H1 (cell line): ENCODE measurements around the gene RIOK3. TPM values are rescaled to one million over a fixed set of nuclear protein-coding genes. Genes with fewer than 3 reads are reported as not detected.

Experiments
- CTCF ChIA-PET: fragments of 300-600 bp; sonication (Branson Sonifier 250); formaldehyde crosslinking; loops from one replicate; lab custom pipeline; 2021; ENCODE audit not compliant: partially characterized antibody; lab: Charles Lee
- POLR2A ChIA-PET: fragments of 300-600 bp; sonication (Branson Sonifier 250); formaldehyde crosslinking; loops from one replicate; lab custom pipeline; 2021; ENCODE audit warnings: inconsistent platforms; ENCODE audit not compliant: partially characterized antibody; lab: Charles Lee
- DNase-seq, 2 experiments: peaks; one replicate each; pipeline versions ENCODE4 v3.0.0 to v3.0.0-alpha.2; 2010 to 2022; ENCODE audit warnings: low spot score in 2 of 2, low read depth in 1 of 2, mixed read lengths in 1 of 2
- FAIRE-seq: peaks from 2 replicates; lab custom pipeline; 2011; peaks lifted over from hg19 to GRCh38; lab: Jason Lieb, UNC
- H2AFZ ChIP-seq: 2 replicates; pipeline ENCODE4 v1.8.1; 2012; ENCODE audit warnings: low read length, inconsistent platforms
- H2AK5ac ChIP-seq: 2 replicates; pipeline ENCODE4 v1.6.1; 2013; ENCODE audit warnings: low read depth, low read length
- H2BK120ac ChIP-seq: replicated peaks from 2 replicates; pipeline ENCODE3; 2013; ENCODE audit warnings: low read depth, low read length, inconsistent platforms
- H2BK12ac ChIP-seq: 2 replicates; pipeline ENCODE4 v1.6.1; 2013; ENCODE audit warnings: low read depth, low read length
- H2BK15ac ChIP-seq: 2 replicates; pipeline ENCODE4 v1.6.1; 2013; ENCODE audit warnings: low read length
- H2BK20ac ChIP-seq: 2 replicates; pipeline ENCODE4 v1.6.1; 2013; ENCODE audit warnings: low read length
- H2BK5ac ChIP-seq: 2 replicates; pipeline ENCODE4 v1.6.1; 2013; ENCODE audit warnings: low read depth, low read length
- H3K14ac ChIP-seq: 2 replicates; pipeline ENCODE4 v1.6.1; 2013; ENCODE audit warnings: inconsistent platforms; ENCODE audit not compliant: insufficient read length
- H3K18ac ChIP-seq: 2 replicates; pipeline ENCODE4 v1.6.1; 2013; ENCODE audit warnings: low read length; ENCODE audit errors: extremely low read depth
- H3K23ac ChIP-seq: 2 replicates; pipeline ENCODE4 v1.6.1; 2013; ENCODE audit warnings: inconsistent platforms; ENCODE audit not compliant: insufficient read length
- H3K23me2 ChIP-seq: 2 replicates; pipeline ENCODE4 v1.6.1; 2013; ENCODE audit warnings: low read depth, low read length
- H3K27ac ChIP-seq: 2 replicates; pipeline ENCODE4 v1.6.1; 2011; ENCODE audit warnings: low read depth, low read length, inconsistent platforms
- H3K27me3 ChIP-seq, 4 experiments: replicated peaks in 1 of 4; 1 replicate in 1 of 4; 2 replicates in 3 of 4; pipeline versions ENCODE4 v1.6.1 to v1.8.1; 2011 to 2013; ENCODE audit warnings: low read length in 3 of 4, mild to moderate bottlenecking in 3 of 4, inconsistent platforms in 2 of 4, mixed read lengths in 2 of 4, moderate library complexity in 1 of 4; ENCODE audit not compliant: control insufficient read depth in 3 of 4, insufficient read depth in 3 of 4; ENCODE audit errors: extremely low read depth in 1 of 4
- H3K36me3 ChIP-seq, 4 experiments: 2 replicates each; pipeline versions ENCODE4 v1.6.1 to v1.8.1; 2011 to 2013; ENCODE audit warnings: mild to moderate bottlenecking in 4 of 4, low read length in 3 of 4, moderate library complexity in 2 of 4, control low read depth in 1 of 4, inconsistent platforms in 1 of 4; ENCODE audit not compliant: insufficient read depth in 4 of 4, control insufficient read depth in 2 of 4
- H3K4ac ChIP-seq: replicated peaks from 2 replicates; pipeline ENCODE3; 2013; ENCODE audit warnings: low read length, low read depth, mixed read lengths, inconsistent platforms; ENCODE audit not compliant: insufficient read length
- H3K4me1 ChIP-seq, 4 experiments: replicated peaks in 1 of 4; 1 replicate in 1 of 4; 2 replicates in 3 of 4; pipeline versions ENCODE4 v1.6.1 to v1.8.1; 2011 to 2013; ENCODE audit warnings: low read length in 3 of 4, inconsistent platforms in 2 of 4, mixed read lengths in 1 of 4; ENCODE audit not compliant: insufficient read depth in 4 of 4, control insufficient read depth in 3 of 4
- H3K4me2 ChIP-seq, 2 experiments: 2 replicates each; pipeline versions ENCODE4 v1.6.1 to v1.8.1; 2011 to 2013; ENCODE audit warnings: low read depth in 2 of 2, low read length in 2 of 2, control low read depth in 1 of 2, inconsistent platforms in 1 of 2, mild to moderate bottlenecking in 1 of 2; ENCODE audit not compliant: insufficient read depth in 1 of 2
- H3K4me3 ChIP-seq, 4 experiments: fragments of 200-600, 300-600 bp in 1 of 4; sonication (generic), shearing (Covaris generic), sonication (Bioruptor Twin) in 1 of 4; 2 replicates each; pipeline versions ENCODE4 v1.5.1 to v1.8.1; 2011 to 2016; ENCODE audit warnings: low read length in 4 of 4, low read depth in 3 of 4, control low read depth in 2 of 4, inconsistent platforms in 2 of 4, mild to moderate bottlenecking in 2 of 4, mixed read lengths in 1 of 4, moderate library complexity in 1 of 4; ENCODE audit not compliant: insufficient read depth in 2 of 4; ENCODE audit errors: extremely low read depth in 1 of 4
- H3K56ac ChIP-seq: replicated peaks from 2 replicates; pipeline ENCODE3; 2013; ENCODE audit warnings: low read depth, mild to moderate bottlenecking, mixed read lengths, low read length, inconsistent platforms; ENCODE audit not compliant: insufficient read length
- H3K79me1 ChIP-seq: 2 replicates; pipeline ENCODE4 v1.6.1; 2013; ENCODE audit warnings: low read depth, low read length, control low read depth
- H3K79me2 ChIP-seq, 2 experiments: 2 replicates each; pipeline versions ENCODE4 v1.6.1 to v1.8.1; 2012 to 2013; ENCODE audit warnings: low read length in 2 of 2, mild to moderate bottlenecking in 2 of 2, inconsistent platforms in 1 of 2; ENCODE audit not compliant: insufficient read depth in 2 of 2, control insufficient read depth in 1 of 2
- H3K9ac ChIP-seq, 4 experiments: replicated peaks in 1 of 4; 1 replicate in 1 of 4; 2 replicates in 3 of 4; pipeline versions ENCODE4 v1.6.1 to v1.8.1; 2011 to 2013; ENCODE audit warnings: low read depth in 3 of 4, low read length in 3 of 4, control low read depth in 2 of 4, mild to moderate bottlenecking in 2 of 4, moderate library complexity in 2 of 4, inconsistent platforms in 1 of 4; ENCODE audit errors: extremely low read depth in 1 of 4
- H3K9me3 ChIP-seq, 2 experiments: 2 replicates each; pipeline versions ENCODE4 v1.6.1 to v1.8.1; 2012 to 2013; ENCODE audit warnings: mild to moderate bottlenecking in 2 of 2, moderate library complexity in 2 of 2, control low read depth in 1 of 2, inconsistent platforms in 1 of 2, low read depth in 1 of 2, low read length in 1 of 2, mixed read lengths in 1 of 2; ENCODE audit not compliant: insufficient read depth in 2 of 2
- H4K20me1 ChIP-seq, 2 experiments: replicated peaks in 1 of 2; 2 replicates each; pipeline versions ENCODE3 to v1.8.1; 2011 to 2013; ENCODE audit warnings: inconsistent platforms in 2 of 2, low read length in 2 of 2, mild to moderate bottlenecking in 1 of 2; ENCODE audit not compliant: insufficient read depth in 2 of 2, control insufficient read depth in 1 of 2
- H4K5ac ChIP-seq: 2 replicates; pipeline ENCODE4 v1.6.1; 2013; ENCODE audit warnings: low read length, low read depth, mixed read lengths, inconsistent platforms; ENCODE audit not compliant: insufficient read length
- H4K8ac ChIP-seq: 2 replicates; pipeline ENCODE4 v1.8.0; 2013; ENCODE audit warnings: mild to moderate bottlenecking, moderate library complexity, low read length, inconsistent platforms; ENCODE audit not compliant: insufficient read depth; ENCODE audit errors: extremely low read depth
- H4K91ac ChIP-seq: replicated peaks from 2 replicates; pipeline ENCODE3; 2013; ENCODE audit warnings: low read length, mixed read lengths, inconsistent platforms; ENCODE audit not compliant: insufficient read length
- CREB1 ChIP-seq: IDR thresholded peaks from 2 replicates; pipeline ENCODE4 v1.6.1; 2012; ENCODE audit warnings: inconsistent platforms
- CTBP2 ChIP-seq: IDR thresholded peaks from 2 replicates; pipeline ENCODE4 v1.7.0; 2011; ENCODE audit warnings: borderline replicate concordance, mild to moderate bottlenecking, moderate library complexity, mixed read lengths, low read length; ENCODE audit not compliant: insufficient read depth, insufficient read length
- CTCF ChIP-seq, 3 experiments: IDR thresholded peaks; 1 replicate in 2 of 3; 2 replicates in 1 of 3; pipeline versions ENCODE4 v1.5.1 to v1.6.1; 2011; ENCODE audit warnings: low read length in 3 of 3, mild to moderate bottlenecking in 3 of 3, inconsistent platforms in 2 of 3, low read depth in 1 of 3, moderate library complexity in 1 of 3; ENCODE audit not compliant: insufficient read depth in 1 of 3; ENCODE audit errors: control extremely low read depth in 1 of 3
- GABPA ChIP-seq: IDR thresholded peaks from 2 replicates; pipeline ENCODE4 v1.6.1; 2011; ENCODE audit warnings: mild to moderate bottlenecking, low read length, moderate library complexity, borderline replicate concordance; ENCODE audit not compliant: insufficient read depth
- POLR2AphosphoS5 ChIP-seq: IDR thresholded peaks from 2 replicates; pipeline ENCODE4 v1.6.1; 2011; ENCODE audit warnings: low read depth, low read length
- POU5F1 ChIP-seq: IDR thresholded peaks from 2 replicates; pipeline ENCODE4 v1.6.1; 2011; ENCODE audit warnings: low read depth, mild to moderate bottlenecking, low read length, moderate library complexity
- RAD21 ChIP-seq, 2 experiments: IDR thresholded peaks in 1 of 2; conservative IDR thresholded peaks in 1 of 2; 2 replicates each; pipeline ENCODE4 v1.6.1; 2011; ENCODE audit warnings: low read depth in 2 of 2, low read length in 2 of 2, improper control_type of control experiment in 1 of 2, inconsistent platforms in 1 of 2, mild to moderate bottlenecking in 1 of 2, moderate library complexity in 1 of 2
- YY1 ChIP-seq: IDR thresholded peaks from 2 replicates; pipeline ENCODE4 v1.6.1; 2011; ENCODE audit warnings: low read depth, mild to moderate bottlenecking, low read length
- WGBS, 2 experiments: shearing (Covaris generic) in 1 of 2; methylation state at CpG; one replicate each; pipeline versions ENCODE4 v1.1.6 to v1.1.7; 2013 to 2015; ENCODE audit warnings: low lambda C conversion rate in 2 of 2, mixed read lengths in 2 of 2, inconsistent platforms in 1 of 2, low coverage in 1 of 2, missing lambda C conversion rate in 1 of 2; ENCODE audit not compliant: insufficient replicate concordance in 2 of 2, insufficient coverage in 1 of 2, insufficient read length in 1 of 2; ENCODE audit errors: extremely low coverage in 1 of 2, missing lambda C conversion rate in 1 of 2; 5-methylcytosine and 5-hydroxymethylcytosine counted together
- polyA plus RNA-seq, 7 experiments: library from polyadenylated mRNA; depleted of rRNA in 3 of 7; stranded (reverse) in 5 of 7; unstranded in 2 of 7; fragments of >200 nt in 5 of 7; fragments of 200-250 nt in 2 of 7; gene quantifications; 1 replicate in 5 of 7; 2 replicates in 1 of 7; 4 replicates in 1 of 7; pipeline versions ENCODE4 v1.2.1 to v1.2.3, GENCODE V29; 2011 to 2013; ENCODE audit warnings: missing spikeins in 2 of 7, mixed read lengths in 2 of 7
- total RNA-seq: library from RNA; stranded (reverse); fragmentation: NEBNext Ultra II Directional; extraction: Animal tissue kit (Norgen Biotek cat#: 25700); gene quantifications from 2 replicates; pipeline ENCODE4 v1.2.1, GENCODE V29; 2021
- TF ChIP-seq, protein P1 (sequence below): IDR thresholded peaks from 2 replicates; pipeline ENCODE4 v1.6.1; 2012; ENCODE audit warnings: inconsistent platforms

The RIOK3 gene
- total and polyA plus RNA-seq, 2 of the 8 experiments (the other 6 are each of a cell fraction or from before 2014, with no cell fraction given) = 7.5 to 24.3 TPM

GRCh38 chr18:23515911-23516546 lies 62.9 kb downstream of the RIOK3 start:
- no peak overlapping the region for H3K9ac ChIP-seq
- H3K56ac ChIP-seq = no peak overlapping the region
- no peak overlapping the region for H2BK120ac ChIP-seq
- no peak overlapping the region for H2BK20ac ChIP-seq
- H3K18ac ChIP-seq = no peak overlapping the region
- no peak overlapping the region for H2BK15ac ChIP-seq
- peak; percentile 42 for FAIRE-seq
- CTCF ChIA-PET = interaction anchor here (0.5 to 4.7 kb wide), 19 partner anchors 7 to 714 kb away, joined by 3 to 22 read pairs (median 4); no protein-coding TSS in a partner anchor
- no peak overlapping the region for H4K8ac ChIP-seq
- no peak overlapping the region for H2BK5ac ChIP-seq
- H2AK5ac ChIP-seq = no peak overlapping the region
- H3K4me2 ChIP-seq = no peak overlapping the region
- H3K14ac ChIP-seq = no peak overlapping the region
- H3K4ac ChIP-seq = no peak overlapping the region
- peaks cover 0 to 3% of the 10 kb centered on the region in 2 experiments for H4K20me1 ChIP-seq
- TF ChIP-seq POU5F1 (no peak), RAD21 (IDR thresholded peaks at IDR 0.05 in 1 of 2, conservative IDR thresholded peaks at IDR 0.05 in 1 of 2; ENCODE audit: low read depth in 2 of 2, low read length in 2 of 2) (peak; percentile 64 to 75), CTBP2 (no peak), CREB1 (peak; percentile 65), POLR2AphosphoS5 (0 out of 2 replicates have a peak, but pooled peaks have one; percentile 40), GABPA (peak; percentile 58; the same call in 1 of the 2 replicates), CTCF (IDR thresholded peaks at IDR 0.05; ENCODE audit: control extremely low read depth in 1 of 3, insufficient read depth in 1 of 3, low read depth in 1 of 3, low read length in 3 of 3) (peak; percentile 88 to 99 (median 98)), YY1 (0 out of 2 replicates have a peak, but pooled peaks have one; percentile 25)
- TF ChIP-seq, protein P1, sequence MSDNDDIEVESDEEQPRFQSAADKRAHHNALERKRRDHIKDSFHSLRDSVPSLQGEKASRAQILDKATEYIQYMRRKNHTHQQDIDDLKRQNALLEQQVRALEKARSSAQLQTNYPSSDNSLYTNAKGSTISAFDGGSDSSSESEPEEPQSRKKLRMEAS = peak; percentile 35; the same call in 1 of the 2 replicates
- TF ChIP-seq, all 59 proteins: peak for 7
- peak; percentile 51 to 82 for DNase-seq
- no peak overlapping the region for H3K27ac ChIP-seq
- WGBS, 2 experiments = 57% methylated on average over 17 of the region's 17 CpGs; no CpG with 5 or more reads in 1 of the 2 experiments
- H2BK12ac ChIP-seq = no peak overlapping the region
- no peaks in the 10 kb centered on the region for H3K9me3 ChIP-seq
- no peak overlapping the region for H4K5ac ChIP-seq
- H3K23ac ChIP-seq = no peak overlapping the region
- H4K91ac ChIP-seq = no peak overlapping the region
- H3K27me3 ChIP-seq = no peaks in the 10 kb centered on the region
- no peak overlapping the region for H3K4me3 ChIP-seq
- H3K79me1 ChIP-seq = no peaks in the 10 kb centered on the region
- POLR2A ChIA-PET = interaction anchor here (0.6 kb wide), 2 partner anchors 18 to 667 kb away, joined by 3 to 4 read pairs; no protein-coding TSS in a partner anchor
- H2AFZ ChIP-seq = no peak overlapping the region
- H3K4me1 ChIP-seq = no peaks in the 10 kb centered on the region
- H3K79me2 ChIP-seq = no peaks in the 10 kb centered on the region
- H3K36me3 ChIP-seq = peaks cover 2 to 20% (median 13%) of the 10 kb centered on the region in 4 experiments; a peak in 7 of 8 replicates
- no peaks in the 10 kb centered on the region for H3K23me2 ChIP-seq
